Endothelial cell of umbilical vein (primary cell): Measurements from ENCODE around the gene CACNA2D3.

ENCODE experiments used
- CTCF ChIP-seq, 2 donors: IDR thresholded peaks; 1 replicate in 1 of 2; 2 replicates in 1 of 2; pipeline ENCODE4 v1.5.1; 2011; ENCODE audit warnings: low read length in 2 of 2, mild to moderate bottlenecking in 2 of 2, moderate library complexity in 2 of 2, control low read depth in 1 of 2, inconsistent platforms in 1 of 2, low read depth in 1 of 2; ENCODE audit not compliant: insufficient read depth in 1 of 2; ENCODE audit errors: extremely low read depth in 1 of 2
- EZH2 ChIP-seq: IDR thresholded peaks from 2 replicates; pipeline ENCODE4 v1.6.1; 2012; ENCODE audit warnings: borderline replicate concordance, low read depth, mild to moderate bottlenecking, moderate library complexity, low read length, inconsistent platforms; ENCODE audit not compliant: severe bottlenecking
- FOS ChIP-seq: IDR thresholded peaks from 2 replicates; pipeline ENCODE4 v1.6.1; 2011; ENCODE audit warnings: mild to moderate bottlenecking, low read length, moderate library complexity, borderline replicate concordance; ENCODE audit not compliant: insufficient read depth
- GATA2 ChIP-seq: IDR thresholded peaks from 2 replicates; pipeline ENCODE4 v1.7.0; 2011; ENCODE audit warnings: low read depth, mild to moderate bottlenecking, moderate library complexity, mixed read lengths, low read length; ENCODE audit not compliant: insufficient read length, insufficient read depth
- JUN ChIP-seq: IDR thresholded peaks from 2 replicates; pipeline ENCODE4 v1.6.1; 2011; ENCODE audit warnings: borderline replicate concordance, low read depth; ENCODE audit not compliant: insufficient read length, insufficient read depth
- MAX ChIP-seq: IDR thresholded peaks from 2 replicates; pipeline ENCODE4 v1.6.1; 2011; ENCODE audit not compliant: insufficient read depth, insufficient read length
- MYC ChIP-seq: IDR thresholded peaks from one replicate; pipeline ENCODE4 v1.6.1; 2011; ENCODE audit warnings: mild to moderate bottlenecking, low read depth, low read length
- POLR2A ChIP-seq: IDR thresholded peaks from 2 replicates; pipeline ENCODE4 v1.6.1; 2012; ENCODE audit warnings: low read depth, mild to moderate bottlenecking, control low read depth, low read length
- POLR2AphosphoS5 ChIP-seq: IDR thresholded peaks from 2 replicates; pipeline ENCODE4 v1.6.1; 2012; ENCODE audit warnings: low read depth, mild to moderate bottlenecking, control low read depth, low read length, moderate library complexity; ENCODE audit not compliant: insufficient read depth

- TF ChIP-seq CTCF (IDR thresholded peaks at IDR 0.05; ENCODE audit: extremely low read depth in 1 of 2, insufficient read depth in 1 of 2, low read depth in 1 of 2, low read length in 2 of 2): no peak
- TF ChIP-seq EZH2: no peak
- no peak for TF ChIP-seq GATA2
- no peak for TF ChIP-seq MAX
- TF ChIP-seq POLR2AphosphoS5: no peak
- no peak for TF ChIP-seq POLR2A
- no peak for TF ChIP-seq FOS
- no peak for TF ChIP-seq MYC
- TF ChIP-seq JUN: no peak
These were observed 2.9 kb downstream of the CACNA2D3 start for GRCh38 chr3:54125300-54125699.
